ENCODE data around the gene CDR2L.
A peak's percentile ranks its signal among the peaks of the same experiment; 100 is the strongest.
"Not testable (repeated sequence)": the region's sequence is repeated elsewhere in the genome, so short reads cannot be mapped to it uniquely, and the experiment has no call there.

CDR2L gene

DNA sequence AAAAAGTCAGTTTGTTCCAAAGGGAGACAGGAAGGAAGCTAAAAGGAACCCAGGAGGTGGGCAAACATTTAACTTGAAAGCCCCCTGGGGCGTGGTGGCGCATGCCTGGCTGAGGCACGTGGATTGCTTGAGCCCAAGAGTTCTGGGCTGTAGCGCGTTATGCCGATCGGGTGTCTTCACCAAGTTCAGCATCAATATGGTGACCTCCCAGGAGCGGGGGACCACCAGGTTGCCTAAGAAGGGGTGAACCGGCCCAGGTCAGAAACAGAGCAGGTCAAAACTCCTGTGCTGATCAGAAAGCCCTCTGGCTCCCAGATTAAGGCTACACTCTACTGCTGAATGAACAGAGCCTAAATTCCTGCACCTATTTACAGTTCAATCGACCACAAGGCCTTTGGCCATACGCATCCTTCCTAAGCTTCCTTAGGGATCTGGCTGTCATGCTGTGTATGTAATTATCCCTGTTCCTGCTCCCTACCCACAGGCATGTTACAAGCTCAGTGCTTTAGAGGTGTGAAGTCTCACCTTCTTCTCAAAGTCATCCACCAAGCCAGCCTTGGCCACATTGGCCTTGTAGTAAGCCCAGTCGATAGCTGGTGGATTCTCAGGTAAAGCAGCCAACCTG lies 54.3 kb downstream of the CDR2L start:
- in situ Hi-C loops (cut with HindIII; ENCODE audit: low sequenced_read_pairs): no loop called here
- TF ChIP-seq, protein P1, sequence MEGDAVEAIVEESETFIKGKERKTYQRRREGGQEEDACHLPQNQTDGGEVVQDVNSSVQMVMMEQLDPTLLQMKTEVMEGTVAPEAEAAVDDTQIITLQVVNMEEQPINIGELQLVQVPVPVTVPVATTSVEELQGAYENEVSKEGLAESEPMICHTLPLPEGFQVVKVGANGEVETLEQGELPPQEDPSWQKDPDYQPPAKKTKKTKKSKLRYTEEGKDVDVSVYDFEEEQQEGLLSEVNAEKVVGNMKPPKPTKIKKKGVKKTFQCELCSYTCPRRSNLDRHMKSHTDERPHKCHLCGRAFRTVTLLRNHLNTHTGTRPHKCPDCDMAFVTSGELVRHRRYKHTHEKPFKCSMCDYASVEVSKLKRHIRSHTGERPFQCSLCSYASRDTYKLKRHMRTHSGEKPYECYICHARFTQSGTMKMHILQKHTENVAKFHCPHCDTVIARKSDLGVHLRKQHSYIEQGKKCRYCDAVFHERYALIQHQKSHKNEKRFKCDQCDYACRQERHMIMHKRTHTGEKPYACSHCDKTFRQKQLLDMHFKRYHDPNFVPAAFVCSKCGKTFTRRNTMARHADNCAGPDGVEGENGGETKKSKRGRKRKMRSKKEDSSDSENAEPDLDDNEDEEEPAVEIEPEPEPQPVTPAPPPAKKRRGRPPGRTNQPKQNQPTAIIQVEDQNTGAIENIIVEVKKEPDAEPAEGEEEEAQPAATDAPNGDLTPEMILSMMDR (IDR thresholded peaks at IDR 0.05; ENCODE audit: low read depth, low read length, missing control alignments): no peak
- DNase-seq (ENCODE audit: low read depth): no peak
- no peak overlapping the region for H3K4me3 ChIP-seq (ENCODE audit: low read depth, low read length)

DNA sequence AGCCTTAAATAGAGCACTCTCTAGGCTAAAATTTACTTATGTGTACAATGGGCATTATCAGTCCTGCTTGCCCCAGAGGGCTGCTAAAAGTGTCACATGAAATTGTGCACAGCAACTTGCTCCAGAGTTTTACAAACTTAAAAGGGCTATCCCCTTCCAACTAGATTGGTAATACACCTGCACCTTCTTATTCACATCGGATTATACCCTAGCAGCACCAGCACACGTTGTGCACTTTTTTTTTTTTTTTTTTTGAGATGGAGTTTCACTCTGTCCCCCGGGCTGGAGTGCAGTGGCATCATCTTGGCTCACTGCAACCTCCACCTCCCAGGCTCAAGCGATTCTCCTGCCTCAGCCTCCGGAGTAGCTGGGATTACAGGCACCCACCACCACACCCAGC lies 56.4 kb downstream of the CDR2L start:
- DNase-seq (ENCODE audit: low read depth); H3K4me3 ChIP-seq (ENCODE audit: low read depth, low read length); in situ Hi-C loops (cut with HindIII; ENCODE audit: low sequenced_read_pairs): not testable (repeated sequence)

DNA sequence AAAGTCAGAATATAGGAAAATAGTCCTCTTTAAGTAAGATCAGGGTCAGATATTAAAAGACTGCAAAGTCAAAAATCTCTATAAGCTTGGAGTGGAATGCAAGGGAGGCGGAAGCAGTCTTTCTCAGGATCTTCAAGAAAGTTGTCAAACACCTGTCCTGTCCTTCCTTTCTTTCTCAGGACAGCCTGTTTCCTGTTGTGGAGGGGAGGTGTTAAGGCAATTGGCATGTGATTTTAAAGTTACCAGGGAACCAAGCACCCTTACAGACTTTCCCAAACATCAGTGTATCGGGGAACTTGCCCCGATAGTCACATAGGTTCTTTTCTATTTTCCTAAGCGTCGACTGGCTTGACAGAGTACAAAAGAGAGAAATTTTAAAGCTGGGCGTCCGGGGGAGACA lies 57.3 kb downstream of the CDR2L start:
- in situ Hi-C loops (cut with HindIII; ENCODE audit: low sequenced_read_pairs): no loop called here
- DNase-seq (ENCODE audit: low read depth): no peak
- no peak overlapping the region for H3K4me3 ChIP-seq (ENCODE audit: low read depth, low read length)
- TF ChIP-seq, protein P1 (IDR thresholded peaks at IDR 0.05; ENCODE audit: low read depth, low read length, missing control alignments): no peak

DNA sequence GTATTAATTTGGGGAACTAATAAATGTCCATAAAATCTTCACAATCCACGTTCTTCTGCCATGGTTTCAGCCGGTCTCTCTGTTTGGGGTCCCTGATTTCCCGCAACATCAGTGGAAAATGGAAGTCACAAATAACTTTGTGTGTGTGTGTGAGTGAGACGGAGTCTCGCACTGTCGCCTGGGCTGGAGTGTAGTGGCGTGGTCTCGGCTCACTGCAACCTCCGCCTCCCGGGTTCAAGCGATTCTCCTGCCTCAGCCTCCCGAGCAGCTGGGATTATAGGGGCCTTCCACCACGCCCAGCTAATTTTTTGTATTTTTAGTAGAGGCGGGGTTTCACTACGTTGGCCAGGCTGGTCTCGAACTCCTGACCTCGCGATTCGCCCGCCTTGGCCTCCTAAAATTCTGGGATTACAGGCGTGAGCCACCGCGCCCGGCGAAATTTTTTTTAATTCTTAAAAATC lies 58.5 kb downstream of the CDR2L start:
- in situ Hi-C loops (cut with HindIII; ENCODE audit: low sequenced_read_pairs); DNase-seq (ENCODE audit: low read depth): not testable (repeated sequence)
- H3K4me3 ChIP-seq (ENCODE audit: low read depth, low read length): peak overlapping the region; percentile 92

DNA sequence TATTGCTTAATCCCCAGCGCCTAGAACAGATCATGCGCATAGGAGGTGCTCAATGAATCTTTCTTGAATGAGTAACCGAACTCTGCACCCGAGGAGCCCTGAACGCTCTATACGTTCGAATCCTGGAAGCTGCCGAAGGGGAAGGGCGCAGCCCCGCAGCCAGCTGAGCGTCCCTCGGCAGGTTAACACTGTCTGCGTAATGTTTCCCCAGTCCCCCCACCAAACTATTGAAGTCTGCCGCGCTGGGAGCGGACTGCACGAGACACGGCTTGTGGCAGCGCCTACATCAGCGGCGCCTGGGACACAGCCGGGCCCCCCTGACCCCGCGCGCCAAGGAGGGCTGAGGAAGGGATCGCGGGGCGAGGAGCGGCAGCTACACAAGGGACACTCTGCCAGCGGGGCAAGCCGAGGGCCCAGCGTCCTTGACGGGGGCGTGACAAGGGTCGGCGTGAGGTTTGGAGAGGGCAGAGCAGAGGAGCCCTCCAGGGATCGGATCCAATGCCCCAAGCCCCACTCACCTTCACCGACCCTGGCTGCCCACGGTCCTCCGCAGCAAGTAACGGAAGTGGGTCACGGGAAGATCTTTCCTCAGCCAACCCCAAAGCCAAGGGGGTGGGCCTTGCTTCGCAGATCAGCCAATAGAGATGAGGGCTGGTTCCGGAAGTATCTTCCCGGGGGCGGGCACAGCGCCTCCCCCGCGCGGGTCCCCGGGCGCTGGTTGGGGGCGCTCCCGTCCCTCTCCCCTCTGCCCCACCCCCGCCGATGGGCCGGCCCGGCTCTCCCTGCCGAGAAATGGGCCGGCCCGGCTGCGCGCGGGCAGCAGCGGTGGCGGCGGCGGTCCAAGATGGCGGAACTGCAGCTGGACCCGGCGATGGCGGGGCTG lies 59.2 kb downstream of the CDR2L start, which contains the start of the genes ATP5PD and KCTD2:
TSS of gene ATP5PD (minus strand) at position 563 of the 883 bp plus-strand sequence. CDS start 4,319 bp downstream, outside the sequence.
TSS of gene KCTD2 (plus strand) at position 819 of the 883 bp plus-strand sequence. CDS start at position 845, 26 bp downstream.
- TF ChIP-seq, protein P1 (IDR thresholded peaks at IDR 0.05; ENCODE audit: low read depth, low read length, missing control alignments): no peak
- H3K4me3 ChIP-seq (ENCODE audit: low read depth, low read length): peak within 1 kb of the TSS; percentile 92
- DNase-seq (ENCODE audit: low read depth): peak; percentile 91
- in situ Hi-C loops (cut with HindIII; ENCODE audit: low sequenced_read_pairs): no loop called here

DNA sequence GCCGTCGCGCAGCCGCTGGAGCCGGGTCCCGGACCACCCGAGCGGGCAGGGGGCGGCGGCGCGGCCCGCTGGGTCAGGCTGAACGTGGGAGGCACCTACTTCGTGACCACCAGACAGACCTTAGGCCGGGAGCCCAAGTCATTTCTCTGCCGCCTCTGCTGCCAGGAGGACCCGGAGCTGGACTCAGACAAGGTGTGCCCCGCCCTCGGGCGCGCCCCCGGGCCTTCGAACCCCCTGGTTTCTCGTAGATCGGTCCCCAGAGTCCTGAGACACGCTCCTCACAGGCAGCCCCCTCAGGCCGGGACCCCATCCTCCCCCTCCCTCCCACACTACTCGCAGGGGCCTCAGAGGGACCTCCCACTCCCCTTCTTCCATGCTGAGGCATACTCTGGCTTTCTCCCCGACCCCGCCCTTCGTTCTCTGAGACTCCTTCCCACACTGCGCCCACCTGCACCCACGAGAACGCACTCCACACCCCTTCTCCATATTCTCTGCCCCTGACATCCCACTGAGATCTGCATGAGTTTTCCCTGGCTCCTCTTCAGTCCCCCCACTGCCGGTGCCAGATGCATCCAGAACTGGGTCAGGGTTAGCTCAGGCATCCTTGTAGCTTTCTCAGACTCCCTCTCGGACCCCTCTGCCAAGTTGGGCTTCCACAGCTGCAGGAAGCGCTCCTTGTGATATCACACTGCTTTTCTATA lies 60.1 kb downstream of the CDR2L start:
- in situ Hi-C loops (cut with HindIII; ENCODE audit: low sequenced_read_pairs): no loop called here

More for the DNA sequence above, 60.1 kb downstream of the CDR2L start:
- DNase-seq (ENCODE audit: low read depth): no peak
- peak overlapping the region; percentile 92 for H3K4me3 ChIP-seq (ENCODE audit: low read depth, low read length)
- TF ChIP-seq, protein P1 (IDR thresholded peaks at IDR 0.05; ENCODE audit: low read depth, low read length, missing control alignments): no peak

Measured in astrocyte of the cerebellum (primary cell).